ENCODE data around the gene ZBED1.
"Not testable (repeated sequence)": the region's sequence is repeated elsewhere in the genome, so short reads cannot be mapped to it uniquely, and the experiment has no call there.

The ZBED1 gene

GRCh38 chrX:2456091-2456490, 44.7 kb downstream of the ZBED1 start:
- not testable (repeated sequence) for DNase-seq (ENCODE audit: low spot score)

GRCh38 chrX:2454620-2455019, 46.2 kb downstream of the ZBED1 start:
- not testable (repeated sequence) for DNase-seq (ENCODE audit: low spot score)

- DNase-seq (ENCODE audit: low spot score) = no peak
Observed at GRCh38 chrX:2452799-2453198, 48.0 kb downstream of the ZBED1 start.

GRCh38 chrX:2452317-2452784, 48.4 kb downstream of the ZBED1 start:
- DNase-seq (ENCODE audit: low spot score) = no peak

- DNase-seq (ENCODE audit: low spot score) = no peak
Observed at GRCh38 chrX:2451501-2452316, 49.1 kb downstream of the ZBED1 start.

GRCh38 chrX:2450681-2451080, 50.1 kb downstream of the ZBED1 start:
- no peak for DNase-seq (ENCODE audit: low spot score)

GRCh38 chrX:2449135-2449886, 51.5 kb downstream of the ZBED1 start:
- DNase-seq (ENCODE audit: low spot score) = no peak

GRCh38 chrX:2447484-2447883, 53.3 kb downstream of the ZBED1 start:
- no peak for DNase-seq (ENCODE audit: low spot score)

GRCh38 chrX:2446815-2447214, 54.0 kb downstream of the ZBED1 start:
- DNase-seq (ENCODE audit: low spot score) = no peak

- no peak for DNase-seq (ENCODE audit: low spot score)
Observed at GRCh38 chrX:2445662-2446623, 54.8 kb downstream of the ZBED1 start.

- DNase-seq (ENCODE audit: low spot score) = no peak
Observed at GRCh38 chrX:2442694-2443093, 58.1 kb downstream of the ZBED1 start.

GRCh38 chrX:2441466-2441865, 59.3 kb downstream of the ZBED1 start:
- DNase-seq (ENCODE audit: low spot score) = no peak

- DNase-seq (ENCODE audit: low spot score) = no peak
Observed at GRCh38 chrX:2439613-2440012, 61.2 kb downstream of the ZBED1 start.
